SJSA1 (cell line): ENCODE results near the gene SIAE. TPM values are rescaled to one million over a fixed set of nuclear protein-coding genes. Genes with fewer than 3 reads are reported as not detected.
A peak's percentile ranks its signal among the peaks of the same experiment; 100 is the strongest.

ENCODE experiments used
- DNase-seq, 2 experiments: peaks; one replicate each; pipeline ENCODE4 v3.0.0-alpha.2; 2015 to 2020; ENCODE audit warnings: low spot score in 2 of 2, low read depth in 1 of 2
- H3K27ac ChIP-seq: fragments of 250-450 bp; sonication (Bioruptor Pico); 2 replicates; pipeline ENCODE4 v1.5.1; 2020; ENCODE audit warnings: mild to moderate bottlenecking, moderate library complexity
- H3K27me3 ChIP-seq: fragments of 250-450 bp; sonication (Bioruptor Pico); replicated peaks from 2 replicates; pipeline ENCODE4 v1.5.1; 2020; ENCODE audit warnings: mild to moderate bottlenecking, moderate library complexity
- H3K36me3 ChIP-seq: fragments of 250-450 bp; sonication (Bioruptor Pico); 2 replicates; pipeline ENCODE4 v1.5.1; 2020; ENCODE audit warnings: mild to moderate bottlenecking
- H3K4me1 ChIP-seq: fragments of 250-450 bp; sonication (Bioruptor Pico); replicated peaks from 2 replicates; pipeline ENCODE4 v1.6.1; 2021; ENCODE audit warnings: mild to moderate bottlenecking
- H3K4me3 ChIP-seq: fragments of 250-450 bp; sonication (Bioruptor Pico); 2 replicates; pipeline ENCODE4 v1.5.1; 2020; ENCODE audit warnings: mild to moderate bottlenecking
- H3K9me3 ChIP-seq: fragments of 250-450 bp; sonication (Bioruptor Pico); replicated peaks from 2 replicates; pipeline ENCODE4 v1.5.1; 2020; ENCODE audit warnings: mild to moderate bottlenecking
- total RNA-seq: library from RNA; depleted of rRNA; stranded (reverse); fragments of >200 nt; shearing (Covaris generic); gene quantifications from 2 replicates; pipeline ENCODE4 v1.2.3, GENCODE V29; 2014

The SIAE gene
- total RNA-seq, 1 experiment from 2014 or later: 4.7 TPM

DNA sequence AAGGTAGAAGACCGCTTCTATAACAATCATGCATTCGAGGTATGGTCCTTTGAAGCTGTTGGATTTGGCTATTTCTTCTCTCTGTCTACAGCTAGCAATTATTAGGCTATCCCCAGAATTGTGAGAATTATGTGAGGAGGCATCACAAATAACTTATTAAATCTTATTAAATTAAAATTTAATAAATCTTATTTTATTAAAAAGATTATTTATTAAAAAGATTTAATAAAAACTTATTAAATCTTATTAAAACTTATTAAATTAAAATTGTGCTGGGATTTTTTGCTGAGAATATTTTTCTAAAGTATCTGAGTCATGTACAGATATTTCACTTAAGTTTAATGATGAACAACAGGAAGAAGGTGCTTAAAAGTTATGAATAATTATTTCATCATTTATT lies 7.9 kb upstream of the SIAE start:
- no peak for DNase-seq
- H3K36me3 ChIP-seq: no peaks in the 10 kb centered on the region
- H3K27me3 ChIP-seq: no peaks in the 10 kb centered on the region
- H3K4me1 ChIP-seq: peaks cover 6% of the 10 kb centered on the region
- H3K9me3 ChIP-seq: no peaks in the 10 kb centered on the region
- H3K27ac ChIP-seq: no peak overlapping the region
- H3K4me3 ChIP-seq: no peak overlapping the region

DNA sequence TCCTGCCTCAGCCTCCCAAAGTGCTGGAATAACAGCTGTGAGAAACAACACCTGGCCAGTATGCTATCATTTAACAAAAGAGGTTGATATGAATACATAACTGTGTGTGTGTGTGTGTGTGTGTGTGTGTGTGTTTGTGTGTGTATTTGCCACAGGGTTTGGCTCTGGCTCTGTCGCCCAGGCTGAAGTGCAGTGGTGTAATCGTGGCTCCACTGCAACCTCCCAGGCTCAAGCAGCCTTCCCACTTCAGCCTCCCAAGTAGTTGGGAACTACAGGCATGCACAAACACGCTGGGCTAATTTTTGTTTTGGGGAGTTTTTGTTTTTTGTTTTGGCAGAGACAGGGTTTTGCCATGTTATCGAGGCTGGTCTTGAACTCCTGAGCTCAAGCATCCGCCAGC lies 4.9 kb upstream of the SIAE start:
- peaks cover 8% of the 10 kb centered on the region for H3K4me1 ChIP-seq
- no peaks in the 10 kb centered on the region for H3K36me3 ChIP-seq
- no peaks in the 10 kb centered on the region for H3K27me3 ChIP-seq
- H3K9me3 ChIP-seq: no peaks in the 10 kb centered on the region
- H3K4me3 ChIP-seq: no peak overlapping the region
- DNase-seq: no peak
- no peak overlapping the region for H3K27ac ChIP-seq

DNA sequence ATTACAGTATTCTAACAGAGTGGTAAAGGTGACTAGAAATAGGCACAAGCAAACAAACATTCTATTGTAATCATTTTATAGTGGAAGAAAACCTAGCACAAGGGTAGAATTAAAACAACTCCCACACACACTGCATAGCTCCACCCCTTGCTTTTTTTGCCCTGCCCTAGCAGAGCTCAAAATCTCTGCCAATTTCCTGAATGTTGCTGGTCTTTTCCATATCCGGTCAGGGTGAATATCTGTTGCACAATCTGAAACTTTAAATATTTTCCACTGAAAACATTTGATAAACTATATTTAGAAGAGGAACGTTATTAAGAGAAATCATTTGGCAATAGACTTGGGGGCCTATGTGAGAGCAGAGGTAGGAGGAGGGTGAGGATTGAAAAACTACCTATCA lies 2.8 kb upstream of the SIAE start:
- H3K27me3 ChIP-seq: no peaks in the 10 kb centered on the region
- no peak overlapping the region for H3K27ac ChIP-seq
- H3K4me1 ChIP-seq: peaks cover 8% of the 10 kb centered on the region
- peak in 1 of 2 experiments; percentile 1 for DNase-seq
- H3K36me3 ChIP-seq: no peaks in the 10 kb centered on the region
- no peak overlapping the region for H3K4me3 ChIP-seq
- H3K9me3 ChIP-seq: no peaks in the 10 kb centered on the region

DNA sequence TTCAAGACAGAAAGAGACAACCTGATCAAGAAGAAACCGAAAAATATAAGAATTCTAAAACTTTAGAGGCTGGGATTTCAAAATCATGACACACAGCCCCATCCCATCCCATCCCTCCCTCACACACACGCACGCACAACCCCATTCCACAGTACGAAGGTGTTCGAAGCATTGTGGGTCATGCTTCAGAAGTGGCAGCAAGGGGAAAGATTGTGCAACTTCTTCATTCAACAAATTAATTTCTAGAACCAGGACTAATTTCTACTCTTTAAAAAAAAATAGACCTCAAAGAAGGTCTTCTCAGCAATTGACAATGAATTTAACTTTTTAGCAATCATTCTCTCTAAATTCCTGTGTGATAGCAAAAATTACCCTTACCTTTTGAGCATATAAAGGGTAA lies 1.0 kb upstream of the SIAE start:
- no peak overlapping the region for H3K27ac ChIP-seq
- H3K9me3 ChIP-seq: no peaks in the 10 kb centered on the region

DNA sequence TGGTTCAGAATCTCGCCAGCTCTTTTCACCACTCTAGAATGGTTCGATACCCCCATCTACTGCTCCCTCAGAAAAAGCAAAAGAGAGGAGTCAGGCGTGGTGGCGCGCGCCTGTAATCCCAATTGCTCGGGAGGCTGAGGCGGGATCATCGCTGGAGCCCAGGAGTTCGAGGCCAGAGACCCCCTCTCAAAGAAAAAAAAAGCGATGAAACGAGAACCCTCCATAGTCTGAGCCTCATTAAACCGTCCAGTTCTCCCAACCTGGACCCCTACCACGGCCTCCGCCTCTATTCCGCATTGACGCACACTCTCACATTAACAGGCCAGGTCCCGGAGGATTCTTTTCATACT lies 604 bp upstream of the SIAE start:
- Histone ChIP-seq H3K4me3 (peak overlapping the region; percentile 54), H3K36me3 (no peaks in the 10 kb centered on the region), H3K9me3 (no peaks in the 10 kb centered on the region), H3K4me1 (peaks cover 8% of the 10 kb centered on the region), H3K27me3 (no peaks in the 10 kb centered on the region), H3K27ac (peak overlapping the region; percentile 70)
- no peak for DNase-seq

More for the DNA sequence above, 1.0 kb upstream of the SIAE start:
- Histone ChIP-seq H3K4me3 (peak overlapping the region; percentile 54), H3K27me3 (no peaks in the 10 kb centered on the region), H3K4me1 (peaks cover 8% of the 10 kb centered on the region), H3K36me3 (no peaks in the 10 kb centered on the region)
- DNase-seq: no peak

DNA sequence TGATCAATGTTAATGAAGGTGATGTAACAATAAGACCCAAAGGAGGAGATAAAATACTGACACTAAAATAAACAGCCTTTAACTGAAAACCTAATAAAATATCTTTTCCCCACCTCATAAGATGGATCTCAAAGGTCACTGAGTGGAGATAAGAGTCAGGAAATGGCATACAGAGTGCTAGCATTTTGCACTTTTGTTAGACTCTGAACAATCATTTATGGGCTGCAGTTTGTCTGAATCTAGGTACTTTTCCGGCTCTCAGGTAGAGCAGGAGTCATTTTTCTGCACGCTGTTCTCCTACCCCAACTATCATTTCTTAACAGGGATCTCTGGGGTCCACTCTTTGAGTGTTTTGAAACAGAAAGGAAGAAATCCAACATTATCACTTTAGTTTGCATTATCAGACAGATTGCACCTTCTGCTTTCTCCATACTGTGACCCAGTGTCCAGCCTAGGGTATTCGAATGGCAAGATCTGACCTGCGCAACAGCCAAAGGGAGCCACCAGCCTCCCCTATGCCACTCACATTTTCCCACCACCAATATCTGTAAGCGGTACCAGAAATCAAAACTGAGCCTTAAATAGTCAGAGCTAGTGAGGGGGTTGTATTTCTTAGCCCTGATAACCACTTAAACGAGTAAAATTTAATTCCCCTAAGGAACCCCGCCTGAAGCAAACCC lies 863 bp downstream of the SIAE start:
- peaks cover 8% of the 10 kb centered on the region for H3K4me1 ChIP-seq
- peak overlapping the region; percentile 54 for H3K4me3 ChIP-seq
- H3K9me3 ChIP-seq: no peaks in the 10 kb centered on the region
- H3K36me3 ChIP-seq: no peaks in the 10 kb centered on the region
- no peak overlapping the region for H3K27ac ChIP-seq
- DNase-seq: no peak
- no peaks in the 10 kb centered on the region for H3K27me3 ChIP-seq

DNA sequence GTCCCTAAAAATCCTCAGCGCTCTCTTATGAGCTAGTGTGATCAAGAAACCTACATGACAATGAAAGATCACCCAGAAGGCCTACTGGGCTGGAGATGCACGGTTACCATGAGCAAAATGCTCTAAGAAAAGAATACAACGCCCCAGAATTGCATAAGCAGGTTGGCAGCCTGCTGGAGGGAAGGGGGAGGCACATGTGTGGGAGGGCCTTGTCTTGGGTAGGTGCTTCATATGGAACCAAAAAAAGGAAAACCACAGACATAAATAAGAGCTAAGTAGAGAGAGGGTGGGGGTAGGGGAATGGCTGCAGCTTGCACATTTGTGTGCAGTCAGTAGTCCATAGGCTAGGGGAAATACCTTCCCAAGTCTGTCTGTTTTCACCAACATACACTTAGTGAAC lies 2.8 kb downstream of the SIAE start:
- H3K27ac ChIP-seq: no peak overlapping the region
- H3K27me3 ChIP-seq: no peaks in the 10 kb centered on the region
- H3K36me3 ChIP-seq: no peaks in the 10 kb centered on the region
- DNase-seq: no peak
- no peak overlapping the region for H3K4me3 ChIP-seq
- no peaks in the 10 kb centered on the region for H3K9me3 ChIP-seq
- H3K4me1 ChIP-seq: no peaks in the 10 kb centered on the region

DNA sequence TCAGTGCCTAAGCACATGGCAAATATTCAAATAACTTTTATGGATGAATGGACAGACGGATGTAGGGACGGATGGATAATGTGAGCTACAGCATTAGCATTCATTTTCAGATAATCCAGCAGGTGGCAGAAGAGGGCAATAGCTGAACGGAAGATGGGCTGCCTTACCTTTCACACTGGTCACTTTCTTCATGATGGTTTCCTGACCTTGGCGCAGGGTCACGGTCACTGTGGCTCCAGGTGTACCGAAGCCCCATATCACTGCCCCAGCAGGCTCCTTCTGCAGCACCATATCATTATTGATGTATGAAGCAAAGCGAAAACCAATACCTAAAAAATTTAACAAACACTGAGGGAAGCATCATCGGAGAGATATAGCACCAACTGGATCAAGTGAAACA lies 4.3 kb downstream of the SIAE start:
- H3K4me1 ChIP-seq: no peaks in the 10 kb centered on the region
- H3K4me3 ChIP-seq: no peak overlapping the region
- no peaks in the 10 kb centered on the region for H3K36me3 ChIP-seq
- no peaks in the 10 kb centered on the region for H3K9me3 ChIP-seq
- DNase-seq: peak; percentile 2 to 37
- no peaks in the 10 kb centered on the region for H3K27me3 ChIP-seq
- no peak overlapping the region for H3K27ac ChIP-seq

DNA sequence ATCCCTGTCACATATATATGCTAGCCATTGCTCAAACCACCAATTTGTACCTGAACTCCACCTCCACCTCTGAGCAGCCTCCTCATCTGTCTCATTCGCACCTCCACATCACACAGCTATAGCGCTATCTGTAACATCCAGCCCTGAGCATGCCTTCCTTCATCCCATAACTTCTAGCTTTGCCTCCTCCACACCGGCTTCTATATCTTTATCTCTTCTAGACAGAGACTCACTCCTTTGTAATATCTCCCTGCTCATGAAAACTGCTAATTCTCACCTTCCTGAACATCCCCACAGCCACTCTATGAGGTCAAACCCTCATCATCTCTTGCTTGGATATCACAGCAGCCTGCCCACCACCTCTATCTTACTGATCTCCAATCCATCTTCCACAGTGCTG lies 5.9 kb downstream of the SIAE start:
- Histone ChIP-seq H3K27ac (no peak overlapping the region), H3K4me1 (no peaks in the 10 kb centered on the region), H3K27me3 (no peaks in the 10 kb centered on the region), H3K4me3 (no peak overlapping the region), H3K9me3 (no peaks in the 10 kb centered on the region), H3K36me3 (no peaks in the 10 kb centered on the region)
- no peak for DNase-seq

DNA sequence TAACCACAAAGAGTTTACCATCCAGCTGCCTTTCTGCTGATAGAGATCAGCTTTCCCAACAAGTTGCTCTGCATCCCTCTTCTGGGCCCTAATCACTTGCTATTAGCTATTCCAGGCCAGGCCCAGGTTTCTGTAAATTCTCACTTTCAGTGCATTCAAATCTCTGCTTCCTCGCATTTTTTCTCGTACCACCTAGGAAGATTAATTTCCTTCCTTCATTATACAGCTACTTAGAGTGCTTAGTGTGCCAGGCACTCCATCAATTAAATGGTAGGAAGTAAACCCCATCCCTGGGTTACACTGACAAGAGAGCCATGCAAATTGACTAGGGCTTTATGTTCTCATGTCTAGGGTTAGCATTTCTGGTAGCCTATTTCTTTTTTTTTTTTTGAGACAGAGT lies 9.7 kb downstream of the SIAE start:
- no peak overlapping the region for H3K4me3 ChIP-seq
- DNase-seq: no peak
- H3K4me1 ChIP-seq: no peaks in the 10 kb centered on the region
- H3K27ac ChIP-seq: no peak overlapping the region
- no peaks in the 10 kb centered on the region for H3K27me3 ChIP-seq
- H3K9me3 ChIP-seq: no peaks in the 10 kb centered on the region
- no peaks in the 10 kb centered on the region for H3K36me3 ChIP-seq

DNA sequence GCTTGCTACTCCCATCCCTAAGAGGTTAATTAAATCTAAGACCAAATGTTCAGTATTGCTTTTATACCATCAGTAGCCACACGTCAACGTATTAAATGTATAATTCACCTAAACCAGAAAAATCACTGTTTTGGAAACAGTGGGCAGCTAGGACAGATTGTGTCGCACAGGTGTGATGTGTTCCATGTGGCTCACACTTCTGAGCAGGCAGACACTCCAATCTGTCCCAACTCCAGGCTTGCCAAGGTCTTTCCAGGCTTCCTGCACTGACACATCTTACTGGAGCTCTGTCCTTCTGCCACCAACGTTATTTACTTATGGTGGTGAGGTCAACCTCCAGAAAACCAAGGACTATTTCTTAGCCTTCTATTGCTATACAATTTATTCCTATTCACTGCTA lies 11.4 kb downstream of the SIAE start:
- Histone ChIP-seq H3K27ac (no peak overlapping the region), H3K9me3 (no peaks in the 10 kb centered on the region), H3K4me3 (no peak overlapping the region), H3K4me1 (no peaks in the 10 kb centered on the region), H3K36me3 (no peaks in the 10 kb centered on the region), H3K27me3 (no peaks in the 10 kb centered on the region)
- DNase-seq: no peak

DNA sequence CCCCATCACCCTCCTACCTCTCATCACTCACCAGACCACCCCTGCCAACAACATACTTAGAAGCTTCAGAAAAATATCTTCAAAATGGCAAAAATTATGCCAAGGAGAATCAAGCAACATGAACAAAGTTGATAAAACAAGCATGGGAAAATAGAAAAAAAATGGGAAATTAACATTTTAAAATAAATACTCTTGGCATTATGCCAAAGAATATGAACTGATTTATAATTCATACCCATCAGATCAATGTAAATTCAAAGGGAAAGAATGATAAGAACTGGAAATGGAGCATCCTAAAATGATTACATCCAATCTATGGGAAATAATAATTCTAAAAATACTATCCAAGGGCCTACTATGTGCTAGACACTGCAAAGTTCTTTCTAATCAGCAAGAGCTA lies 12.0 kb downstream of the SIAE start:
- Histone ChIP-seq H3K27ac (no peak overlapping the region), H3K27me3 (no peaks in the 10 kb centered on the region), H3K36me3 (no peaks in the 10 kb centered on the region), H3K4me3 (no peak overlapping the region), H3K9me3 (no peaks in the 10 kb centered on the region), H3K4me1 (no peaks in the 10 kb centered on the region)
- DNase-seq: no peak

DNA sequence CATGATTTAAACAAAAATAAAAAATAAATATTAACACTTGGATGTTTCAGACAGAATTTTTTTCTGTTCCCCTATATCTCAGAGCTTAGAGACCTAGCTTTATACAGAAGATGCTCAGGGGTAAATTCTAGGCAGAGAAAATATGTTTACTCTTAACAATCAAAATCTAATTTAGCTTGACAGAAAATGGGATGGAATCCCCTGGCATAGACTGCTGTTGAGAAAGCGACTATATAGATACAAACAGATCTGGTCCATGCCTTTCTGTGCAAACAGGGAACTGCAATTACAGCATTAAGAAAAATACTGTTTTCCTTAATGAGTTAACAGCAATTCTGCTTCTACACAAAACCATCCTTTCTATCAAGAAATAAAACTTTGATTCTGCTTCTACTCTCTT lies 14.6 kb downstream of the SIAE start:
- Histone ChIP-seq H3K27me3 (no peaks in the 10 kb centered on the region), H3K9me3 (no peaks in the 10 kb centered on the region), H3K36me3 (no peaks in the 10 kb centered on the region), H3K4me1 (no peaks in the 10 kb centered on the region), H3K27ac (no peak overlapping the region), H3K4me3 (no peak overlapping the region)
- no peak for DNase-seq

DNA sequence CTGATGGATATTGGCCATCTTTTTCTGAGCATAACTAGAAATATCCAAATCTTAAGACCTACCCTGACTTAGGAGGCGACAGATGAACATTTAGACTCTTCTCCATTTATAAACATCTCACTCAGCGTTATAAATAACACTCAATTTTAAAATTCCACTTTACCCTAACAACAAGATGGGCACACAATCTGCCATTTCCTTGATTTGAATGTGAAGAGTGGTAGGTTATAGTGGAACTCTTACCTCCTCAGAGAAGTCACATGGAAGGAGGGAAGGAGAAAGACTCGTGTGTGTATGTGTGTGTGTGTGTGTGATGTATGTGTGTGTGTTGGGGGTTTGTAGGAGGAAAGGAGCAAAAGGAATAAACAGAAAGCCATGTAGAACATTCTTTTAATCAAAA lies 15.0 kb downstream of the SIAE start:
- H3K9me3 ChIP-seq: no peaks in the 10 kb centered on the region
- H3K27me3 ChIP-seq: no peaks in the 10 kb centered on the region
- H3K4me3 ChIP-seq: no peak overlapping the region
- H3K27ac ChIP-seq: no peak overlapping the region
- no peaks in the 10 kb centered on the region for H3K4me1 ChIP-seq
- no peak for DNase-seq
- no peaks in the 10 kb centered on the region for H3K36me3 ChIP-seq

DNA sequence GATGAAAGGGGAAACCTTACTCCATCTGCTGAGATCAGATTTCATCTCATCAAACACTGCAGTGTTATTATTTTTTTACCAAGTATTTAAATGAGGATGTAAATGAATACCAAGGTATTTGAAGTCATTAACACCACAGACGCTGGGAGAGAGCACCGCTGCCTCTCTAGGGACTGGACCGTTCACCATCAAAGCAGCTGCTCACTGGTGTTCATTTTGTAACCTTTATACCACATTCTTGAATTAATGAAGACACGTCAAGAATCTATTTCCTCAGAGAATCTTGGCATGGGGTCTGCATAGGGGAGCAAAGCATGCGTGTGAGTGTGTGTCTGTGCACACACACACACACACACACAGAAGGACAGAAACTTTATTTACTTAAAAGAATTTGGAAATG lies 15.6 kb downstream of the SIAE start:
- H3K4me3 ChIP-seq: no peak overlapping the region
- DNase-seq: no peak
- H3K27me3 ChIP-seq: no peaks in the 10 kb centered on the region
- no peak overlapping the region for H3K27ac ChIP-seq
- H3K4me1 ChIP-seq: no peaks in the 10 kb centered on the region
- no peaks in the 10 kb centered on the region for H3K9me3 ChIP-seq
- no peaks in the 10 kb centered on the region for H3K36me3 ChIP-seq
